NCI-H187 treated with DMSO at 0.1 percent for 48 hours (cell line): ENCODE data around the gene LCP1.
"Not testable (repeated sequence)": the region's sequence is repeated elsewhere in the genome, so short reads cannot be mapped to it uniquely, and the experiment has no call there.

Experiments used
- DNase-seq: peaks from one replicate; lab custom pipeline; 2025; lab: John Stamatoyannopoulos, UW

The LCP1 gene

DNA sequence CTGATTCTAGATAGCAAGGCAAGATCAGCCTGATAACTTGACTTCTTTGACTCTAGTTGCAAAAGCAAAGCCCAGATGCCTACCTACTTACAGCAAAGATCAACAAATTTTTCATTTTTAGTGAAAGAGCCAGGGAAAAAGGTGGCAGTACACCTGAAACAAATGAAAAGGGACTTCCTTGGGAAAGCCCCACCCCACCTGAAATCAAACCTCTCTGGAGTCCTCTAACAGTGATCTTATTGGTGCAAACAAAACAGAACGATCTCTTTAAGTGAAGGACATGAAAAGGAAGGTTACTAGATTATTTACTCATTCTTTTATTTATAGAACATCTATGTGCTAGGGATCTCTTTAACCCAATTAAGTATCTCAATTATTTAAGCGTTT lies 507 bp upstream of the LCP1 start:
- DNase-seq, result no peak

DNA sequence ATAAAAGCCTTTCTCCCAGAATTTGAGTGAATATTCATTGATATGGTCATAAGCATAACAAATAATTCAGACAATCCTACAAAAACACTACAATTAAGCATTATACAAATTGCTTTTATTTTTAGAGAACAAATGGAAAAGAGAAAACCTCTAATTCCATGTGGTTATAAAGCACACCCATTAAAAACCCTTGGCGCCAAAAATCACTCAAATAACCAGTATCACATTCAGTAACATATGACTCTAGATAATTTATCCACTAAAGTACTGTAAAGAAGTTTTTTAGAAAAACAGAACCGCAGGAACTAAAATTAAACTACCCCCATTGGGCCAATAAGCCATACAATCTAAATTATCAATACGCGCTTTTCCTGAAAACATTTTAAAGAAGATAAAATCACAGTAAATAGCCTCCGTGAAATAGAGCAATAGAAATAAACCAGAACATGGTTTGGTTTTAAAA lies 569 bp downstream of the LCP1 start:
- no peak for DNase-seq

DNA sequence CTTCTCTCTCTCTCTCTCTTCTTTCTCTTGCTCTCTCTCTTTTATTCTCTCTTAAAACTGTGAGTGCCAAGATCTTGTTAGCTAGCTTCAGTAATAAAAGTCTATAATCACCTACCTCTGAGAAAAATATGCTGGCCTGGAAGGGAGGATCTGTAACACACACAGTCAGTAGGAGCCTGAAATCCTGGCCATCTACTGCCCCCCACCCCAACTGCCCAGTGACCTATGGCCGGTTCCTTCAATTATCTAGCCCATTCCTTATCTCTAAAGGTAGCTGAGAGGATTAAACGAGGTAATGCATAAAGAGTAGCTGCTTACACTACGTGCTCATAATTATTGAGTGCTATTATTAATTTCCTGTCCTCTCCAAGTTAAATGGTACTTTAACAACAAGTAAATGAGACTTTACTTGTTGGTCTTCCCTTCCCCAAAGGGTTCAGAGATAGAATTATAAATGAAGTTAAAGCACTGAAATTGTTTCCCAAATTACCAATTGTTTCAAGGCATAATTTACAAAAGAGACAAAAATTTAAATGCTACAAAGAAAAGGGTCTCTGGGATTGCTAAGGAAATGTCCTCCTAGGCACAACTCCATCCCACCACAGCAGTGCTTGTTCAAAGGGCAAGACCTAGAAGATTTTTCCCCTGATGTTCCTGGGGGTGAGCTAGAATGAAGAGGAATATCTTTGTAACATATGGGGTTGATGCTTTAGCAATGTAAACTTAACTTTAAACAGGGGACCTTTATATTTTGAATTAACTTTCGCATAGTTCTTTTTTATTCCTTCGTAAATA lies 1.8 kb downstream of the LCP1 start:
- DNase-seq, result no peak

DNA sequence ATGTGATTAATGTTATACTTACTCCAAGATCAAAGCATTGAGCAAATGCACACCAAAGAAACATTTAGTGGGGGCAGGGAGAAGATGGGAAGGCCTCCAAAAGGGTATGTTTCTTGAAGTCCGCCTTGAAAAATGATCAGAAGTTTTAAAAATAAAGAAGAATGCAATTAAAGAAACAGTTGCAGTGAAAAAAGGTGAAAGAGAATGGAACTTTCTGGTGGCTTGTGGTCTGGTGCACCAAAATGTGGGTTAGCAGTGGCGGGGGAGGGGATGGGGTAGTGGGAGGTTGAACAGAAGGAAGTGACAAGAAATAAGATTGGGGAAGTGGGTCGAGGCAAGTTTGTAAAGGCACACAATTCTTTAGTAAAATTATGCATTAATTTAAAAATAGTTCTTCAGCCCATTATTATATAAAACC lies 2.5 kb downstream of the LCP1 start:
- DNase-seq, result no peak

DNA sequence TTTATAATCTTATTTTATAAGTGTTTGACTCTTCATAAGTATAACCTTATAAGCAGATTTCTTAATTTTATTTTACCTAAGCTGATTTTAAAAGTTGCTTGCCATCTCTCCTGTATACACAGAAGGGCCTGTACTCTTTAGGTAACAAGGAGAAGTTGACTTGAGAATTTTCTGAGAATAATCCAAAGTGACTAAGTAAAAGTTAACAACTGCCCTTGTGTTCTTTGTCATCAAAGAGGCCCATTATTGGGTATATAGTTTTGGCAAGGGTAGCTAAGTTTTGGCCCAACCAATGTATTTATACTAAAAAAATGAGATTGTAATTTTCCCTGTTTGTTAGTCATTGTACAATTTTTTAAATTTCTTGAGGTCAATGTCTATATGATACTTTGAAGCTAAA lies 3.2 kb downstream of the LCP1 start:
- no peak for DNase-seq

DNA sequence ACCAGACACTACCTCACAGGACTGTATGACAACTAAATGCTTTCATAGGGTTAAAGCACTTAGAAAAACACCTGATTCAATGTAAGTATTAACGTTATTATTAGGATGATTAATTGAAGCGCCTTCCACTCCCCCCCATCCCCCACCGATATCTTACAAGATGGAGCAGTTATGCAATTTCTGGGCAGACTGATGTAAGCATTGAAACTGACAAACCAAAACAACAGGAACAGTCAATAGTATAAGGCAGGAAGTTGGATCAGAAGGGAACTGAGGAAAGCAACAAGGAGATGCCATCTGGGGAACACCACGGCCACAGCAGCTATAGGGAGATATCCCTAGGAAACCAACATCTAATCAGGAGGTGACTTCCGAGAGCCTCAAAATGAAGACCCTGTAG lies 3.8 kb downstream of the LCP1 start:
- DNase-seq, result no peak

DNA sequence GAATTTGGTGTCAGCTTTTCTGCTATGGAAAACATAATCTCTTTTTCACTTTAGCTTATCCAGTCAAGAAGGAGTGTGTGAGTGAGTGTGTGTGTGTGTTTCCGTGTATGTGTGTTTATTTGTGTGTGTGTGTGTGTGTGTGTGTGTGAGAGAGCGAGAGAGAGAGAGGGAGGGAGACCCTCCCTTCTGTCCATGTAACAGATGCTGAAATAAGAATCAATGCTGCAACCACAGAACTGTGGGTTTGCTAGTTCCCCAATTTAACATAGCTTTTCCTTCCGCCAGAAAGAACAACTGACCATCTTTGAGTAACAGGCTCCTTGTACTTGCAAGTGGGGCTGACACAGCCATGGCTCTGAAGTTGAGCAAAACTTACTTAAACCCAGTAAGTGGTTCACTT lies 5.2 kb downstream of the LCP1 start:
- no peak for DNase-seq

DNA sequence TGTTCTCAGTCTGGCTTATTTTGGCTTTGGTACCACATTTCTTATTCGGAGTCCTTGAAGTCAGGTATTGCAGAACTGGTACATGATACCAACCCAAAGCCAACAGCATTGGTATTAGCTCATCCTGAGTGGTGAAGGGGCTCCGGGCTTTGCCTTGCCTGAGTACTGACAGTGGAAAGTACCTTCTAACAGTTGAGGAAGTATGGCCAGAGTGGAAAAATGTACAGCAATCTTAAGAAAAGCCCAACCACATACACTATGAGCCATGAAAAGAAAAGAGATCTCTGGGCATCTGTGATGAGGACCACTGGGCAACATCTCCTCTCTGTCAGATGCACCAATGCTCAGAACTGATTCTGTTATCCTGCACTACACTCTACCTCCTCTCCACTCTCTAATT lies 8.3 kb downstream of the LCP1 start:
- DNase-seq, result no peak

DNA sequence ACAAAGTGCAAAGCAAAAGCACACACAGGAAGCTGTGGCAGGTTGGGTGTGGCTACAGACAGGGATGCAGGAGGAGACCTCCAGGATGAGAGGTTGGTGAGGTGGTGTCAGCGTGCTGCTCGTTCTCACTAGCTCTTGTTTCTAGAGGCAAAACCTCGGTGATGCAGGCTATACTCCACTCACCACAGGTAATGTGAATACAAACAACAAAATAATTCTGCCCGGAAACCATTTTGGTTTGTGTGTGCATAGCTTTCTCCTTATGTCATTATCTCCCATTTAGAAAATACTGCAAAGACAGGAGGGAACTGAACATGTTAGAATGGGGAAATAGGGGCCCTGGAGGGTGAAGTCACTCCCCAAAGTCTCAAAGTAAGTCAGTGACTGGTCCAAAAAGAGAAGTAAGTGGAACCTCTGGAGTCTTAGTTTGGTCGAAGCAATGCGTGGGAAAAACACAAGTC lies 9.4 kb downstream of the LCP1 start:
- no peak for DNase-seq

DNA sequence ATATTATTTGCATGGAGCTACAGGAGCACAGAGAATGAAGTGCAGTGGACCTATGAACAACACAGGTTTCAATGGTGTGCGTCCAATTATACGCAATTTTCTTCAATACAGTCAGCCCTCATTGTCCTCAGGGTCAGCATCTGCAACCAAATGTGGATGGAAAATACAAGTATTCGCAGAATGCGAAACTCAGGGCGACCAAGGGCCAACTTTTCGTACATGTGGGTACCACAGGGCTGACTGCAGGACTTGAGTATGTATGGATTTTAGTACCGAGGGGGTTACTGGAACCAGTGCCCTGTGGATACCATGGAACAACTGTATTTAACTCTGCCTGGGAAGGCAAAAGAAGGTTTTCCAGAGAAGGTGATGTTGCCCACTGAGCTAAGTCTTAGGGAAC lies 10.2 kb downstream of the LCP1 start:
- DNase-seq, result no peak

DNA sequence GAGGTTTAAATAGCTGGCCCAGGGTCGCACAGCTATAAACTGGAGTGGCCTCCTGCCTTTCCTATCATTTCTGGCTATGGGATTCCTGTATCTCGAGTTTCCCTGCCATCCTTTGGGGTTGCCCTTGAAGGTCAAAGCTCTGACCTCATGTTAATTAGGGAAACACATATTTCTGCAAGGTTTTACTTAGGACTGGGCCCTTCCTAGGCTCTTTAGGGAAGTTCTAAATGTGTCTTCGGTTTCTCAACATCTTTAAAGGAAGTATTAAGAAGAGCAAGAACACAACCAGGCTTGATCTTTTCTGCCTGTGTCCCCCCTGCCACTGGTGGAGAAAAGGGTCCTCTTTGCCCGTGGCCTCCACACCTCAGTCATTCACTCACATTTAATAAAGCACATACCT lies 10.8 kb downstream of the LCP1 start:
- DNase-seq, result no peak

DNA sequence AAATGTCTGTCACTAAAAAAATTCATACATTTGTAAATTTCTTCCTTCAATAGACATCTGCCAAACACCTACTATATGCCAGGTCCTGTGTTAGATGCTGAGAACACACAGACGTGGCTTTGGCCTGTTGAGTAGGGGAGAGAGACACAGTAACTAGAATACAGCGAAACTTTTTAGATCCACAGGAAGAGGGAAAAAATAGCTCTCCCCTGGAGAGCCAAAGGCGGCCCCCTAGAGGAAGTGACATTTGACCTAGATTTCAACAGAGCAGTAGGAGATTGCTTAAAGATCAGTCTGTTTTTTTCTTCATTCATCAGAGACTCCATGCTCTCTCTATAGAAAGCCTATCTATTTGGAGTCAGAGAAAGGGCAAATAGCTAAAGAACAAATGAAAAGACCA lies 11.3 kb downstream of the LCP1 start:
- DNase-seq, result no peak

DNA sequence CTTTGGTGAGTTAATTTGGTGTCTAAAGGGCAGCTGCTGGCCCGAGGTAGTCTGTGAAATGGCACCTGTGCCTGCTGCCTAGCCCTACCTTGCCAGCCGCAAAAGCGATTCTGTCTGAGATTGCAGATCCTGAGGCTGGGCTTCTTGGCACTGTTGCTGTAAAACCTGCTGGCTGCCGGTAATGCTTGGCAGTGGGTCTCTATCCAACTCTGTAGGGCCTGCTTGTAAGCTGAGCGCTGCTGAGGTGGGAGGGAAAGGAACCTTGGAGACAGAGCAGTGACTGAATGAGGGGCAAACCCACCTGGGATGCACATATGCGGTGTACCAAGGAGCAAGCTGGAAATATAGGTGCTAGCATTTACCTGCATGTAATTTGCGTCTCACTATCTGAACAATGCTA lies 11.7 kb downstream of the LCP1 start:
- DNase-seq, result no peak

DNA sequence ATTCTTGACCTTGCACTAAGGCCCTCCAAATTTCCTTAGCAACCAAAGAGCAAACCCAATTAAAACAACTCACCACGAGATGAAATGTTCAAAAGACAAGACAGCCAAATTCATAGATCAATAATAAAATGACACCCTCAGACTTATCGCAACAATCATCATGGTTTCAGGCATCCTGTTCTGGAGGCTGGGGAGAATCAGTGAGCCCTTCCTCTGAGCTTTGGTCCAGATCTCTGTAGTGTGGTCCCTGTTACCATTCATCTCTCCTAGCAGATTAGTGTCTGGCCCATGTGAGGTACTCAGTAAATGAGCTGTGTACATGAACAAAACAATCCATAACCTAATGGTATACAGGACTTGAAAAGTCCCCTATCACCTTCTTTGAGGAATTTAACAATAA lies 12.2 kb downstream of the LCP1 start:
- DNase-seq, result no peak

DNA sequence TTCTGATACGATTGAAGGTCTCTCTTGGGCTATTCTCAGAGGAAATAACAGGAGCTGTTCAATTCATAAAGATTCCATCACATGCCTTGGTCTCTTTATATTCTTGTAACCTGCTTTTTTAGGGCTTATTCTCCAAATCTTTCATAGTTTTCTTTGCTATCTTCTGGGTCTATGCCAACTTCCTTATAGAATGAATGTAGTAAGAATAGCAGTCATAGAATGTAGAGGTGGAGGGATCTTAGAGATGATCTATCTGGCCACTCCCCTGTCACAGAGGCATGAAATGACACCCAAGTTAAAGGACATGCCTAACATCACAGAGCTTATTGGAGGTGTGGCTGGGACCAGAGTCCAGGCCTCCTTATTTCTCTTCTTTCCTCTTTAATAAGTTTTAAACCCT lies 13.2 kb downstream of the LCP1 start:
- DNase-seq, result no peak

DNA sequence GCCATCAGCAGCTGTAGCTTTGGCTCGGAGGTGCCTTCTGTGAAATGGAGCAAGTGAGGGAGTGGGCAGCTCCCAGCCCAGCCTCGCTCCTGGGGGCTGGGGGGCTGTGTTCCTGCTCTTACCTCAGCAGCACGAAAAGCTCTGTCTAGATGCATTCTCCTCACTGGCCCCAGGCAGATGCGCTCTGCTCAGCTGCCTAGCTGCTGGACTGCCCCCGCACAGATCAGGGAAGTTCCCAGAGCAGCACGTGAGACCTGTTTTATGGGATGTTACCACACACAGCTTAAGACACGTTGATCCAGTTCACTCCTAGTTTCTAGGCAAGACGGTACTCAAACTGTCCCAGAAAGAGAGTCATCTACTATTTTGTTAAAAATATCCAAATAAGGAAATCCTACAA lies 13.6 kb downstream of the LCP1 start:
- no peak for DNase-seq

DNA sequence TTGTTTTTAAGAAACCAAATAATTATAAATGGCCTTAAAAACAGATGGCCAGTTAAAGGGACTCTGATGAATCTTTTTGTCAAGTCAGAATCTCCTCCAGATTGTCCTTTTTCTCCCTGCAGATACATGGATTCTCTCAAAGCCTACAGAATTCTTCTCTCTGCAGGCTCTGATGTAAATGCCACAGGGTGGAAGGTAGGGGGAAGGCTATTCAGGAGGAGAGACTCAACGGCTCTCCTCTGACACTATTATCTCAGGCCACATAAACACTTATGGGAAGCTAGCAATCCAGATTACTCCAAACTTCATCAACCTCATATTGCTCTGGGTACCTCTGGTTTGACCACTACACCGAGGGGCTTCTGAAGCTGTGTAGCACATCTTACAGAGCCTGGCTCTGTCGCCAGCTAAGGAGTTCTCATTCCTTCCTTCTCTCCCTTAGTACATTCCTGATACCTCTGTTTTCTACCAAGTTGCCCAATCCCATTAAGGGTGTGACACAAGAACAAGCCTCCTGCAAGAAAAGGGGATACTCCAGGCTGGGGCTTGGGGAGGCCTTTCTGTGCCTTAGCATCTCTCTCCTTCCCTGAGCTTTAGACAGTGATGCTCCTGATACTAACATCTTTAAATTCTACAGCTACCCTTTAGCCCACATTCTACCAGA lies 14.9 kb downstream of the LCP1 start:
- no peak for DNase-seq

DNA sequence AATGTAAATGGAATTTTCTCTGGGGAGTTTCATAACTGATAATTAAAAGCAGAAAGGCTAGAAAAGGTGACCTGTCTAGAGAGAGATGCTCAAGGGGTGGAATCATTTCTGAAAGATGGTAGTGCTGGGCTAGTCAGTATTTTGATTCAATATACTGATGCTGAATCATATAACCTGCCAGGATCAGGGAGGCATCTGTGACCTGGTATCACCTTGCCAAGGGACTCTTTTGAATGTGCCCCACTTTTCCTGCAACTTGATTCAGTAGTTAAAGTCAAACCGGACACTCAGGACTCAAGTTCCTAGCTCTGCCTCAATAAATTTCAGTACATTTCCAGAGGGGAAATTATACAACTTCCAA lies 15.8 kb downstream of the LCP1 start:
- no peak for DNase-seq

DNA sequence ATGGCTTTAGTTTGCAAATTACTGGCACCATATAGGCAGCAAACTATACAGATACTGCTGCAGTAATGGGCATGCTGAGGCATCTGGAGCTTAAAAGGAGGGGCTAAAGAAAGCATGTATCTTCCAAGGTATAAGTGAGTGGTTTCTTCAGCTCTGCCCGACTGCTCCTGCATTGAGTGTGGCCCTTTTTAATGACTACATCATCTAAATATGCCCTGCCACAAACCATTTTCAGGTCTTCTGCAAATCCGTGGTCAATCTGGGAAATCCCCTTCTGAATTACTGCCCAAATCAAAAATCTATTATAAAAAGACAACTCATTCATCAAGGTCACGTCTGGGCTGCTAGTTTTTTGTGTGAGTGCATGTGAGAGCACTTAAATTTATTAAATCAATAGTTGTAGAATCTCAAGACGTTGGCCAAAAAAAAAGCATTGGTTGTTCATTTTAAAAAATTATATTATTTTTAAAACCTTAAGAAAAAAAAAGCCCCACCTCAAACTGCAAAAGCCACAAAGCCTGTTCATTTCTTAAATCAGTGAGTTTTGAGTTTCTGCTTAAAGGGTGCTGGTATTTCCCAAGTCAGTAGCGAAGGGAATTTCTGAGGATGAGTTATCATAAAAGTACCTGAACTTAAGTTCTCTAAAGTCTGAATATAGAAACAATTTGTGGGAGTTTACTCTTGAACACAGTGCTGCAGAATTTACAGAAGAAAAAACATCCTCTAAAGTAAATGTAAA lies 16.3 kb downstream of the LCP1 start:
- DNase-seq, result no peak

DNA sequence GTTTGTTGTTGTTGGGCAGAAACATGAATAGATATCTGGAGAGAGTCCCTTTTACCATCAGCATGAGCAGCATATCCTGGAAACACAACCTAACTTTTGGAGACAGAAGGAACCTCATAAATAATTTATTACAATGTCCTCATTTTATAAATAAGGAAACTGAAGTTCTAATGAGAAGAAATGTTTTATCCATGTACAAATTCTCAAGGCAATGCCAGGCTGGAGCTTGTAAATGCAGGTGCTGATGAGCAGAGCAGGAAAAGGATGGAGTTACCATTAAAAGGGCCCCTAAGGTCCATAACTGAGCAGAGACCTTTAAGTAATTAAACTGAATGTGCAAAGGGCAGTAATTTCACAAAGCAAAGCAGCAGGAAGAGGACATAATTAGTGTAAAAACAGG lies 17.3 kb downstream of the LCP1 start:
- no peak for DNase-seq

DNA sequence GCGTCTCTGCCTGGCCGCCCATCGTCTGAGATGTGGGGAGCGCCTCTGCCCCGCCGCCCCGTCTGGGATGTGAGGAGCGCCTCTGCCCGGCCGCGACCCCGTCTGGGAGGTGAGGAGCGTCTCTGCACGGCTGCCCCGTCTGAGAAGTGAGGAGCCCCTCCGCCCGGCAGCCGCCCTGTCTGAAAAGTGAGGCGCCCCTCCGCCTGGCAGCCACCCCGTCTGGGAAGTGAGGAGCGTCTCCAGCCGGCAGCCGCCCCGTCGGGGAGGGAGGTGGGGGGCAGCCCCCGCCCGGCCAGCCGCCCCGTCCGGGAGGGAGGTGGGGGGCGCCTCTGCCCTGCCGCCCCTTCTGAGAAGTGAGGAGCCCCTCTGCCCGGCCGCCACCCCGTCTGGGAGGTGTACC lies 19.2 kb downstream of the LCP1 start:
- not testable (repeated sequence) for DNase-seq

DNA sequence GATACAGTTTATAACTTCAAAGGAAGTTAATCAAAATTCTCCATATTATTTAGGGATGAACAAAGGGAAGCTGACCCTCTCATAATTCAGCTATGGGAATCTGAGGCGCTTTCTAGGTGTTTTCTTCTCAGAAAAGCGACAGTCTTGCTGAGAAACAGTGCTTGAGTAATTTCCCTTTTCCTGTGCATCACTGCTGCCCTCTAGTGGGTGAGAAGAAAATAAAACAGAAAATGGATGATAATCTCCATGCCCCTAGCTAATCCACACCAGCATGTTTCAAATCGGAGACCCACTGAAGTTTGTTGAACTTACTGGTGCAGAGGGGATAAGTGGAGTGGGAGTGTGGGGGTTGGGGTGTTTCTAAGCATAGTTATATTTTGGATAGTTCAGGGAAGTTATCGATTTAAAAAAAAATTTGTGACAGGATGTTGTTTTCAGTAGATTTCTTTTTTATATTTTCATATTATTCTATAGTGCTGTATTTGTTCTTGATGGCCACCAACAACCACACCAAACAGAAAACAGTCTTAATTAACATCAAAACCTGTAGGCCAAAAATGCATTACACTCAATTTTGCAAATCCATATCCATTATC lies 21.4 kb downstream of the LCP1 start:
- DNase-seq, result peak; percentile 10

DNA sequence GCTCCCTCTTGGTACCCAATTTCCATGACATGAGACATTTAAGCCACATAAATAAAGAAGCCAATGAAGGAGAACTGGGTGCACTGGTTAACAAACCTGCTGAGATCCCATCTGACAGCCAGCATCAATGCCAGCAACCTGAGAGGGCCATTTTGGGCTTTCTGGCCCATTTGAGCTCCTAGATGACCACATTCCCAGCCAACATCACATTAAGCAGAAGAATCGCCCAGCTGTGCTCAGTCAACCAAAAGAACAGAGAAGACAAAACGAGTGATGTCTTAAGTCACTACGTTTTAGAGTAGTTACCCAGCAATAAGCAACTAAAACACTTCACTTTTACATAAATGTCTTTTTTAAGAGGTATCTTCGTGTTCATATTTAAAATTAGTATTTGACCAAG lies 21.9 kb downstream of the LCP1 start:
- no peak for DNase-seq
